Activated CD8-positive, alpha-beta memory T cell treated with anti-CD3 and anti-CD28 coated beads, Interleukin-2, amount 50 U/mL, for 1 hour (primary cell): Measurements from ENCODE around the gene NBEA.

Source experiments
- DNase-seq: peaks from one replicate; pipeline ENCODE4 v3.0.0-alpha.2; 2020; ENCODE audit errors: extremely low read depth

NBEA gene

DNA sequence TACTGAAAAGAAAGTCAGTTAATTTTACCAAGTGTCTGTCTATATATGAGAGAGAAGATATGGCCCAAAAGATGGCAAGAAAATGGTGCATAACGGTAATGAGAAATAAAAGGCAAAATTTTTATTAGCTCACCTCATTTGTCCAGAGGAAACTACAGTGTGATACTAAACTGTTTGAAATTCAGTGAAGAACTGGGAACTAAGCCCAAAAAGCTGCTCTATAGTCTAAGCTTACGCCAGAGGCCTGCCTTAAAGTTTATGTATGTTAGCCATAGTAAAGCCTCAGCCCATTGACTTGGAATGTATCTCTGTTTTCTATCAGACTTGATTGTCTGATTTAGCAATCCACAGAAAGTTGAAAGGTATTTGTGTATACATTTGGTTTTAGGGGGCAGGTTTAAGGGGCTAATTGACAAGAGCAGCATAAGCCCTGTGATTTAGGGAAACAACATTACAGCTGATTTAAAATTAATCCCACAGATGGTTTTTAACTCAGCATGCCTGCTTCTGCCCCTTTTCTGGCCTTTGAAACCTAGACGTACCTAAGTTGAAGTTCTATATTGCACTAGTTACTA, 625.4 kb downstream of the NBEA start:
- DNase-seq = no peak

DNA sequence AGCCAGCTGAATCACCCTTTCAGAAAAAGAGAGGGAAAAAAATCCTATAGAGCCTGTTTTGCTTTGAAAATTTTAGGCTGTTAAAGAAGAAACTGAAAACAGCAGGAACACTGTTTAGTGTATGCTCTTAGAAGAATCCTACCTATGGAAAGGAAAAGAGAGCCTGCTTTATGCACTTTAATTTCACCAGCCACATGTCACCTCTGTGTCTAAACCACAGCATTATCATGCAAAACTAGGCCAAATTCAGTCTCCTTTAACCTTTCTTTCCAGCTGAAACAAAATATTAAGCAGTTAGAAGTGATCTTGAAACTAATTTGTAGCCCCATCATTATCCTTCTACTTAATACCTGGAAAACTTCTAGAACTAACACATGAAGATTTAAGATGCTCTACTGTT, 631.6 kb downstream of the NBEA start:
- DNase-seq = no peak

DNA sequence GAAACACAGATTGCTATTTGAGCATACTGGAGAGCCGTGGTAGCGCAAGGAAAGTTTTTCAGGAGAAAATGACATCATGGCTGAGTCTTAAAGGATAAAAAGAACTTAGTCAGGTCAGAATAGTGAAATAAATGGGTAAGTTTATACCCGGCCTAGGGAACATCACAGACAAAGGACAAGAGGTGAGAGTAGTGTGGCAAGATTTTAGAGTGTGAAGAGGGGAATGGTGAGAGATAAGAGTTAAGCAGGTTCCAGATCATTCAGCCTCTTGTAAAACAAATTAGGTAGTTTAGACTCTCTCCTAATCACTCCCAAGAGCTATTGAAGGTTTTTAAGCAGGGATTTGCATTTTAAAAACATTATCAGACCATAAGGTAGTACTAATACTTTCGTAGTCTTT, 650.4 kb downstream of the NBEA start:
- no peak for DNase-seq

DNA sequence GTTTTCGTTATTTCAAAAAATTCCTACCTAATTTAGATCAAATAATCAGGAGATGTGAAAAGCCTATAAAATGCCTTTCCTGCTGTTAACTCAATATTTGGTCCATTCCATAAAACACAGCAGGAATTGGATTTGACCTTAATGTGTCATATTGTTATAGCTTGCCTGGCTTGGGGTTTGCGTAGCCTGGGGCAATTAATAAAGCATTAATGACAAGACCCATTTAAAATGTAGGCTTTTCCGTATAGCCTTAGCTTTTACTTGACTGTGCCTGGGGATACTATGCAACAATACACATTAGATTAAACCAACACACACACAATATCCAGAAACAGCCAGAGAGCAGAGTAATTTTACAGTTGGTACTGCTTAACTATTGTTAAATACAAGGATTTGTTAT, 651.6 kb downstream of the NBEA start:
- no peak for DNase-seq

DNA sequence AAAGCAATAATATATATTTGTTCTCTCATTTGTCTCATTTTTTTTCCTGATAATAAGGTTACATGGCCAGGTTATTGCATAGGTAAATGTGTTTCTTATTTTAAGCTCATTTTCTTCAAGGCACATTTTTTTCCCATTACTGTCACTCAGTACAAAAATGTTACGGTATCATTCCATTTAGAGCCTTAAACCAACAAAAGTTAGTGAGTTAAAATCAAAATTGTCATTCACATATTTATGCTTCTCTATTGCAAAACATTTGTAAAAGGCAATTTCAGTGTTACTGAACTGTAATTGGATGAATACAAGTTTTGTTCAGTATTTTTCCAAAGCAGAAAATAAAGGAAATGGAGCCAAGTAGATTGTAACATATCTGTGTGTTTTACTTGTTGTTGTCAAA, 652.0 kb downstream of the NBEA start:
- DNase-seq = no peak

DNA sequence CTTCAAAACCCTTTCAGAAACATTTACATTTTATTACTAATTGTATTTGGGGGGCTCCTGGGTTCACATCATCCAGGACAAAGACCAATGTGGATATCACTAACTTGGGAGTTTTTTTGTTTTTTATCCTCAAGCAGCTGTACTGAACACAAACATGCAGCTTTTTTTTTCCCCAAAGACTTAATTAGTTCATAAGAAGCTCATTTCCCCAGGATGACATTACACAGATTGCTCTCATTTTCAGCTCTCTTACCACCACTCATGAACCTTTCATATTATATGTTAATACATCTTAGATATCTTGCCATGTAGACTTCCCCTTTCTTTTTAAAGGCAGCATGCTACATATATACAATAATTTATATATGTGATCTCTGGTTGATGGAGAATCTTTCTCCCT, 653.1 kb downstream of the NBEA start:
- no peak for DNase-seq

DNA sequence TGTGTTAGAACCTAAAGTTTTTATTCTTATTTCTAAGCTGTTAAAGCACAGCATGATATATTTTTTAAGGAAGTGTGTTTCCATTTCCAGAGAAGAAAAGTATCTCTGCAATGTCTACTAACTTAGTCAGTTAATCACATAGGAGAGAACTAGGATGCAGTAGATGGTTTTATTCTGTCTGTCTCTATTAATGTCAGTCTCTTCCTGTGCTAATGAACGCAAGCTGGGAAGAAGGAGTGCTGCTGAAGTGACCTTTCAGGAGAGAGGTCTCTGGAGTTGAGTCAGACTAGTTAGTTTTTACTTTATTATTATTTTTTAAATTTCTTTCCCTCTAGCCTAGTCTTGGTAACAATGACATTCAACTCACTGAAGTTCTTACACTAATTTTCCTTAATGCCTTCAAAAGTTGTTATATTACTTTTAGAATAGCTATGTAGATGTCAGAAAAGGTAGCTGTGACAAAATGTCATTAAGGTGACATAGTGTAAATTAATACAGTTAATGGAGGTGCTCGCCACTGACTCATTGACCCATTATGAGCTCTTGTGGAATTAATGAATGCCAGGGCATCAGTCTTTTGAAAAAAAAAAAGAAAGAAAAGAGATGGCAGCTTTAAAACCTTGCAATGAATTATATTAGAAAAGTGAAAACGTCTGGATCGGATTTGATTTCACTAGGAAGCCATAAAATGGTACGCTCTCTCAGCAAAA, 654.4 kb downstream of the NBEA start:
- no peak for DNase-seq

DNA sequence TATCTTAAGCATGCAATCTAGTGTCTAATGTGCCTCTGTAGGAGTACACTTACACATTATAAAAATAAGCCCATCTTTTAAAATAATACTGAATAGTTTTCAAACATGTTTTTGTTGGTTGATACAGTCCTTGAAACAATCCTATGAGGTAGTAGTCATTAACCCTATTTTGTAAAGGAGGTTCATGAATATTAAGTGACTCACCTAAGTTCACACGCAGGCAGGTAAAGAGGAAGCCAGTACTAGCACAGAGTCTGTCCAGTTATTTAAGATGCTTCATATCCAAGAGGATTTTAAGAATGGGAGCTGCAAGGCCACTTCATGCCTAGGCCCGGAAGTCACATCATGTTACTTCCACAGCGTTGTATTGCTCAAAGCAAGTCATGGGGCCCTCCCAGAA, 655.4 kb downstream of the NBEA start:
- no peak for DNase-seq

DNA sequence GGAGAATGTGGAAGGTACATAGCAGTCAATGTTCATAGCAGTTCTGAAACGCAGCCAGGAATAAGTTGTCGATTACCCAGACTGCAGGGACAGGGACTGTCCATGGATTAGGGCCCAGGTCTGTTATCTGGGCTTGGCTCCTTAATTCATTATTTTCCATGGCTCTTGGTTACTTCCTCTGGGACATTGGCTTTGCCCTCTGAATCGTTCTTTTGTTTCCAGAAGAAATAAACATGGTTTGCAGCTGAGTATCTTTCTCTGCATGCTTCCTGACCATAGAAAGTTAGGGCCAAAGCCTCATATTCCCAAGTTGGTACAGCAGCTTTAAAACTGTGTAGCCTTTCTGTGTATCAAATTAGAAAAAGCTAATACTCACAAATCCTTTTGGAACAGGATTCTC, 656.2 kb downstream of the NBEA start:
- DNase-seq = no peak

DNA sequence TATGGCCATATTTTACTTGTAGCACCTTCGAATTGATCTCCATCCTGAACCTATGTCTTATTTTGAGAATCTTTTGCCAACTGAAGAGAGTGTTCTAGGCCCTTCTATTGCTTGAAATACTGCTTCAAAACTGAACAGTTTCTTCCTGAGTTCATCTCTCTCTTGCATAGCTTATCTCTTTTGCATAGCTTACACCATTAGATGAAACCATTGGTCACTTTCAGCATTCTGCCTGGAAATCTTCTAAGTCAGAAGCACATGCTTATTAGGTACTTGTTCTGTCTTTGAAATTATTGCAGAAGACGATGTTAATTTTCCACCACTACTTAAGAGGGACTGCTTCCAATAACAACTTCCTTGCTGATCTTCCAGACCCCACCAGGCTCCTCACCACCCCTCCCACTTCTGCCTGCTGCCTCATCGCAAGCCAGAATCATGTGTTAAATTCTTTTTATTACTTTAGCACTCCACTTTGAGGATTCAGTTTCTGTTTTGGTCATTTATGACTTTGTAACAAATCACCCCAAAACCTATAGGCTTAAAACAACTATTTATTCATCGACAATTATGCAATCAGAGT, 656.8 kb downstream of the NBEA start:
- DNase-seq = no peak

DNA sequence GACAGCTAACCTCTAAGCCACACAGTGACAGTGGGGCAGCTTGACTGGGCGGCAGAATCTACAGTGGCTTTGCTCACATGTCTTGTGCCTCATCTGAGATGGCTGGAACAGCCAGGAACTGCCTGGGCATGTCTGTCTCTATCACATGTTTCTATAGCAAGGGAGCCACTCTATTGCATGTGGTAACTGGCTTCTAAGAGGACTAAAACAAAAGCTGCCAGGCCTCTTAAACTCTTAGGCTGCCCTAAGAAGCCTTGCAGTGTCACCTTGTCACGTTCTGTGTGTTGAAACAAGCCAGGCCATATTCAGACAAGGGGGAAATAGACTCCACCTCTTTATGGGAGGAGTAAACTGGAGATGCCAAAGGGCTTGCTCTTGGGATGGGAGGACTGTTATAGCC, 657.3 kb downstream of the NBEA start:
- DNase-seq = no peak

DNA sequence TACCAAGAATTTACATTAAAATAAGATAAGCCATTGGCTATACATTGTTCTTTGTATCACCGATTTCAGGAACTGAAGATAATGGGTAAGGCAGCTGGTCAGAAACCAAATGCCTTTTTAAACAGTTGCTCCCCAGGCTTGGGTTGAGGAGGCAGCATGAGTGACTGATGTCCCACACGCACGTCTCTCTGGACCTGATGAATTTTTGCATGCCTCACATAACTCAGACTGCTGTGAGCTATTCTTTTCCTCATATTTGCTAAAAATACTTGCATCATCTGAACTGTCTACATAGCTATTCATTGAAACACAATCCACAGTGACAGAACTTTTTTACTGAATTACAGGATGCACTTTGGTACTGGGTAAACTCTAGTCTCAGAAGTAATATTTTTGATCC, 658.1 kb downstream of the NBEA start:
- DNase-seq = no peak

DNA sequence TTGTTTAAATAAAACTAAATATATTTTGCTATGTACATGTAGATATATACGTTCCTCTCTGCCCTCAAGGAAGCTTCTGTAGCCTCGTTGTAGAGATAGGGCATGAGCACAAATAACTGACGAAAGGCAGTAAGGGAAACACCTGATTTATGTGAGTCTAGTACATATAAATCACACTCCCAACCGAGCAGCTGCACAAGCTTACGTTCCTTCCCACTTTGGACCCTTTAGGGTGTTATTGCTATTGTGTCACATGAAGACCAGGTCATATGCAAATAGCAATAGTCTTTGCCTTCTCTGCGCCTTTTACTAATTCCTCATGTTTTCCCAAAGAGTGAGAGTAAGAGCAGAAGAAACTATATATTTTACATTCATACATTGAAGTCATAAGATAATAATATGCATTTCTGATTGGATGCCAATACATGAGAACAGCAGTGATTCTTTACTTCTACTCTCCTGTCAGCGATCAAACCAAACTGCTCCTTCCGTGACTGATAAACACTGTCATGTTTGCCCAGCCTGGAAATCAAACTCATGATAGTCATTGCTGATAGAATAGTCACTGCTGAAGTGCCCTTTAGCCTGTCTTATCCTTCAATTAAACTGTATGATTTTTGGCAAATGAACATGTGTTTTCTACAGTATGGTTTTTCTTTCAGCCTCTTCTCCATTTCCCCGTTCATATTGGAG, 661.7 kb downstream of the NBEA start:
- no peak for DNase-seq

DNA sequence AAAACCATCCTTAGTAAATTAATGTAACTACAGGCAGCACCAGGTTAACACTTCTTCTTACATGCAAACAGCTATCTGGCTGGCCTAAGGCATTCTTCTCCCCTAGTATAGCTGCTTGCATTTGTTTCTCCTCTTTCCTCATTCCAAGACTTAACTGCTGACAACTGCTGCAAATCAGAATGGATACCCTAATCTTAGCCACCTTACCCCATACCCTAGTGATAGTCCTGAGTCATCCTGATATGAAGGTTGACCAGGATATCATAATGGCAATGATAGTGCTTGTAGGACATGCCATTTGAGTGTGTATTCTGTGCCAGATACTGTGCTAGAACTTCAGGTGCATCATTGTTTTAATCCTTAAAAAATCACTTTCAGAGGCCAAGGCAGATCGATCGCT, 672.6 kb downstream of the NBEA start:
- DNase-seq = no peak

DNA sequence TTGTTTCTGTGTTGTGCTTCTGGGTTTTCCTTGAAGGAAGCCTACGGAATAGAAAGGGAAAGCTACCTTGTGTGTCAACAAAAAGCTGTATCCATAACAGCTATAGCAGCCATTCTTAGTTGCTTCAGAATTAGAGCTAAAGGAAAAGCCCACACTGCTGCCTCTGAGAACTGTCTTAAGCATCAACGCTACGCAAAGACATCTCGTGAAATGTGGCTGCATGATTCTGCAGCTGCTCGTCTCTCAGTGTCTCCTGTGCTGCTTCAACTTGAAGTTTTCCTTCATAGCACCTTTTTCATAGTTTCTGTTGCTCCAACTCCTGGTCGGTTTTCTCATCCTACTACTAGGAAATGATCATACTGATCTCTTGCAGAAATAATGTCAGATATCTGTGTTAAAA, 675.4 kb downstream of the NBEA start:
- no peak for DNase-seq

DNA sequence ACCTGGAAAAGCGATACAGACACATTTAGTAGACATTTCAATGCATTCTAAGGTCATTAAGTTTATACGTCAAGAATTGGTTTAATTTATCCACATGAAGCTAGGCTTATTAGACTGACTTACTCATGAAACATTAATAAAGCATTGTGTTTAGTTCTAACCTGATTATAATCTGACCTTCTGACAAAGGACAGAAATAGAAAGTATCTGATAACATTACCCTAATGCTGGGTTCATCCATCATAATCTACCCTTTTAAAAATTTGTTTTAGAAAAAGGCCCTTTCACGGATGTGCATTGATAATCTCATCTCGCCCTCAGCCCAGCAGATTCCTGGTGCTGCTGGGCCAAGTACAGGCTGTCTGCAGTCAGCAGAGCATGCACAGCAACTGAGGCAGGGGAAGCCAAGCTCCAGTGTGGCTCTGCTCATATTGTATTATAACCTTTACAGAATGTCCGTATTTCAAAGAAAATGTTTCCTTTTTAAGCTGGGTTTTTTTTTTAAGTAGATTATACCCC, 676.6 kb downstream of the NBEA start:
- DNase-seq = no peak

DNA sequence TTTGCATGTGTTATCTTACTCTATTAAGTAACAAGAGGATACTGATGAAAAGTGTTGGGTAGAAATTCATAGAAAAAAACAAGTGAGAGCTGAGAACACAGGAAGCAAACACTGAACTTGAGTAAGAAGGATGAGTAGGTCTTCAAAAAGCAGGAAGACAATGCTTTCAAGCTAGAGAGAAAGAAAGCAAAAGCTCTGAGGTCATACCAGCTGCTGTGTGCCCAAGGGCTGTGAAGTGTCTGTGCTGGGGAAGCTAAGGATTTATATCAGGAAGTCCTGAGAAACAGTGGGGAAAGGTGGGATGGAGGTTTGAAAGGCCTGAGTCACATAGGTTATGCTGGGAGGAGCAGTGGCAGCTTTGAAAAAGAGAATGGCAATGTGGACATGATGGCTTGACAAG, 679.9 kb downstream of the NBEA start:
- DNase-seq = no peak

DNA sequence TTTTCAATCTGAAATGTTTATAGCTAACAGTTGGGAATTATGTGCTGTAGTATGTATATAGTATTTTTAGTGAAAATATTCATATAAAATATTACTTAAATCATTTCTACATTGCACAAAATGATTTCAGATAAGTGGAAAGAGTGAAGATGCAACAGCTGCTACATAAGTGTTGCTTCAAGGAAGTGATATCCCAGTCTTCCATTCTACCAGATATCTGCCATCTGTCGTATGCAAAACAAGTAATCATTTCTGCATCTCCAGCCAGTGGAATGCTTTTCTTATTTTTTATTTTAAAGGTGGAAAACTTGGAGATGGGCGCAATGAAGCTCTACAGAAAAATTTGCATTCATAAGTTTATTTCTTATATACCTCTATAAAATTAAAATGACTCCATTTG, 687.0 kb downstream of the NBEA start:
- no peak for DNase-seq

DNA sequence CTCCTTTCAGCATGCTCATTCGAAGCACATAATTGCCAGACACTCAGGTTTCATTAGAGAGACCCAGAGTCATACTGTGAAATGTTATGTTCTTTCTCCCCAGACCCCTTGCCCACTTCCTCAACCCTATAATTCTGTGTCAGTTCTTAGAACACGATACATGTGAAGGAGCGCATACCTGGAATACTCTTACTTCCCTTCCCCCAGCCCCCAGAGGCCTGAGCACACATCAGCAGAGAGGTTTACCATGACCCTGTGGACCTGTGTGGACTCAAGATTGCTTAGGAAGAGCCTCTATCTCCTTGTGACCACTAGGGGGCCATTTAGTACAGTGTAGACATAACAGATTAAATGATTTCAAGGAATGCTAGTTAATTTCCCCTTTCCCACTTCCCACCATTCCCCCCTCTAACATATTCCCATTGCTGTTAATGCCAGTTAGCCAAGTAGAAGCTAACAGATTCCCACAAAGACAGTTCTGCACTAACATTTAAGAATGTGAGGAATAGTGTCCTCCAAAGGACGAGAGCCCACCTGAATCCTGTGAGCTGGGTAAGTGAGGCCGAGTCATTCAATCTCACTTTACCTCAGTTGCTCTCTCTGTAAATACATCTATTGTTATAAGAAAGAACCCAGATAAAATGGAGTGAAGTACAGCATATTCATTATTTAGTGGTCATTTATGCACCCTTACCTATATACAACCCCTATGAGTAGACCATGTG, 688.6 kb downstream of the NBEA start:
- DNase-seq = no peak

DNA sequence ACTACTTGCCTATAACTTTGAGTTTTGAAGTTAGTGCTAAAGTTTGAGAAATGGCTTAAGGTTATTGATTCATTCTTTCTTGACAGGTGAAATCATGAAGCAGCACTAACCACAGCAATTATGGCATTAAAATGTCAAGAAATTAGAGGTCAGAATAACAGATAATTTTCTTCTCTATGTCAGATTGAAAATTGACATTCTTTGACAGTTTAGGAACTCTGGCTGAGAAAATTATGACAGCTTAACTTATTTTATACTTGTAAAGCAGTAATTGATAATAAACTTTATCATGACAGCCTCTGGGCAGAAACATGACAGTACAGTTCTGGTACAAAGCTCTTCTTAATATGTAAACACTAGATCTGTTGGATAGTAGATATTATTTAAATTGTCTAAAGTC, 689.6 kb downstream of the NBEA start:
- DNase-seq = no peak

DNA sequence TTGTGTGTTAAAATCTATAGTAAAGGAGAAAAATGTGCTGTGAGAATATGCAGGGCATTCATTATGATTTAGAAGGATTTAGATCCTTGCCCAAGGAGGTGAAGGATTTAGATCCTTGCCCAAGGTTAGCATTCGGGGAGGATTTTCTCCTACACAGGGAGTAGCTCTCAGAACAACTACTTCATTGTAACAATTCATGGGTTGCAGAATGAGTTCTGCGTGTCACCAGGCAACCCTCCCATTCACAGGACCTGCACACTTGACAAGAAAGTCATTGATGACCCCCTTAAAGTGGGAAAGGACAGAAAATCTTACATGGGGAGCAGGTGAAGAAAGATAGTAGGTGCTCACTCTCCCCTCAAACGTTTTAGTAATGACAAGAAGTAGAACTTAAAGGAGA, 701.6 kb downstream of the NBEA start:
- no peak for DNase-seq

DNA sequence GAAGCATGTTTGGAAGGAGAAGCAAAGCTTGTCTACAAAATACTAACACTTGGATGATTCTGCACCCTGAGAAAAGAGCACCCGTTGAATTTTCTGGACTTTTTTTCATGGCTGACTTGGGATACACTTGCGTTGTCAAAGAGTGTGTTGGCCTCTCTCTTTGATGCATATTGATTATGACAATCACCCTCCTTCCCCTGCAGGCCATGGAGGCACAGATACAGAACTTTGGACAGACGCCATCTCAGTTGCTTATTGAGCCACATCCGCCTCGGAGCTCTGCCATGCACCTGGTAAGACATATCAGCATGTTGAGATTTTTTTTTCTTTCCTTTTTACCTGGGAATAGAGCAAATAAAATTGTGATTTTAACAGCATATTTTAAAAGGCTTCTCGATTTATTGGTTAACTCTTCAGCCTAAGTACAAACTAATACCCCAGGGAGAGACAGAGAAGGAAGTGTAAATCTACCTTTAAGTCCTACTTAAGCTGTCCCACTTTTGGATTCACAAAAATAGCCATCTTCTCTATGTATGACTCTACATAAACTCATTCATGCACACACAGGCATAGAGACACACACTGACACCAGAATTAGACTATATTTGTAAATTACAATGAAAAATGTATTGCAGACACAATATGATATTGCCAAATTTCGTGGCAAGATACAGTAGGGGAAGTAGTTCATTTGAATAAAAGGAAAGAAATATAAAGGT, 704.1 kb downstream of the NBEA start:
- no peak for DNase-seq
